ENCODE results near the gene EYA2. TPM values are rescaled to one million over a fixed set of nuclear protein-coding genes. Genes with fewer than 3 reads are reported as not detected.
A peak's percentile ranks its signal among the peaks of the same experiment; 100 is the strongest.
"Not testable (repeated sequence)": the region's sequence is repeated elsewhere in the genome, so short reads cannot be mapped to it uniquely, and the experiment has no call there.

Gene EYA2
- polyA plus RNA-seq, 1 donor, result 2.7 TPM

DNA sequence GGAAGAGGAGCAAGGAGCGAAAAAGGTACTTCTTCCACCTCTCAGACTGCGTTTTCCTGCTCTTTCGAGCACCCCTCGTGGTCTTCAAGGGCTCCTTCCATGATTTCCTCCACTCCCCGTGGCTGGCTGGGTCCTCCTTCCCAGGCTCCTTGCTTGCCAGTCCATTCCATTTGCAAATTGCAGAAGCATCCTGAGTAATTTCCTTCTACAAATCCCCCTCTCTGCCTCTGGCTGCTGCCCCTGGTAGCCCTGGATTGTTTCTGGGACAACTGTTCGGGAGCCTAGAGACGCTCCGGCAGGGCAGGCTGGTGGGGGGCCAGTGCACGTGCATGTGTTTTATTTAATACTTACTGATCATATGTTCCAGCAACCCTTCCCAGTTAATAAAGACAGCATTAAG, 288.7 kb downstream of the EYA2 start:
- DNase-seq, result peak; percentile 47

DNA sequence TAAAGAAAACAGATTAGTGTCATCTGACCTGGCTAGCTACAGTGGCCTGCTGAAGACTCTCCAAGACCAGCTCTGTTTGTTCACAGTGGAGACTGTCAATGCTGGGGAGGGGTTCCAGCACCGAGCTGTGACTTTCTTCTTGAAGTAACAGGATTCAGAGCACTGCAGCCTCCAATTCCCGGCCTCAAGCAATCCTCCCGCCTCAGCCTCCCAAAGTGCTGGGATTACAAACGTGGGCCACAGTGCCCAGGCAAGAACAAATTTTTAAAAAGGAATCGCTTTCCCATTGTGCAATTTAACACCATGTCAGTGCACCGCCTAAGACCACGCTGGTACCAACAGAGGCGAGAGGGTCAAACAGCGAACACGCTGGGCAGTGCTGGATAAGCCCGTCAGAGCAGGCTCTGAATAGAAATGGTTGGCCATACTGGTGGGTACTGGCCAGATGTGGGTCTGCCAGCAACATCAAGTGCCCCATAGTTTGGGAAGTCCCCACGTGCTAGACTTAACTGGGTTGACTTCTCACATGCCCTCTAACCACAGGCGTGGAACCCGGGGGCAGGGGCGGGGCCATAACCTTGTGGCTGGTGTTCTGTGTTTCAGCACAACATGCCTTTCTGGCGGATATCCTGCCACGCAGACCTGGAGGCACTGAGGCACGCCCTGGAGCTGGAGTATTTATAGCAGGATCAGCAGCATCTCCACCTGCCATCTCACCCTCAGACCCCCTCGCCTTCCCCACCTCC, 293.0 kb downstream of the EYA2 start:
- DNase-seq, result no peak

DNA sequence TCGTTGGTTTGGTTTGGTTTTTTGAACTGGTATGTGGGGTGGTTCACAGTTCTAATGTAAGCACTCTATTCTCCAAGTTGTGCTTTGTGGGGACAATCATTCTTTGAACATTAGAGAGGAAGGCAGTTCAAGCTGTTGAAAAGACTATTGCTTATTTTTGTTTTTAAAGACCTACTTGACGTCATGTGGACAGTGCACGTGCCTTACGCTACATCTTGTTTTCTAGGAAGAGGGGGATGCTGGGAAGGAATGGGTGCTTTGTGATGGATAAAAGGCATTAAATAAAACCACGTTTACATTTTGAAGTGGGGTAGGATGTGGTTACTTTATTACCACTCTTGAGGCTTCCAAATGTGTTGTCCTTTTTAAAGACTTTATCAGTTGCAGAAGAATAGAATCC, 293.9 kb downstream of the EYA2 start:
- no peak for DNase-seq

DNA sequence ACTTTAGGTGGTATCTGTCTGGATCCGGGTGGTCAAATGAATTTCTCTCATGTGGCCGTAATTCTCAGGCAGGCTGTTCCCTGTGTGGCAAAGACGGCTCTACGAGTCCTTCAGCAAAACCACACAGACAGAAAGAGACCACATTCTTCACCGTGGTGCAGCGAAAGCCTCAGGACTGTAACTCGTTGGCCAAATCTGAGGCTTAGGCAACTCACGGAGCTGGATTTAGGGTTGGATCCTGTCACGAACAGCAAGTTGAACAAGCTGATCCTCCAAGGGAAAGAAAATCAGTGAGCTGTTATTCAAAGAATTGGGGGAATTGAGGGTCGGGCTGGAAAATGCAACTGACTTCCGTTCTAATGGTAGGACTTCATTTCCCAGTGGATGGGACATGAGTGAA, 294.4 kb downstream of the EYA2 start:
- DNase-seq, result no peak

DNA sequence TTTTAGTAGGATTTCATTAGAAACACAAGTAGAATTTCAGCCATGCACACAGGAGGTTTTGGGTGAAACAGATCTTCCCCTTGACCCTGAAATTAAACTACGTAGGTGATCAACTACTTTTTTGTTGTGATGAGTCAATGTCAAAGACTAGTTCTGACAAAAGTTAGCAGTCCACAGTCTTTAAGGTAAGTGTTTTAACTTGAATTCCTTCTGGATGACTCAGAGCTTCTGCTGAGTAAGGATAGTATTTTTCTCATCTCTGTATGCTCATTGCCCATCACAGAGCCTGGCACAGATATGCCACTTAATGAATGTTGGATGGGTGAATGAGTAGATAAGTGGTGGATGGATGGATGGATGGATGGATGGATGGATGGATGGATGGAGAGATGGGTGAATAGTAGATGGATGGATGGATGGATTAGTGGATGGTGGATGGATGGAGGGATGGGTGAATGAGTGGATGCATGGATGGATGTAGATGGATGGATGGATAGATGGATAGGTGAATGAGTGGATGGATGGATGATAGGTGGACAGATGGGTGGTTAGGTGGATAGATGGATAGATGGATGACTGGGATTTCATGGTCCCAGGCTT, 296.5 kb downstream of the EYA2 start:
- no peak for DNase-seq

DNA sequence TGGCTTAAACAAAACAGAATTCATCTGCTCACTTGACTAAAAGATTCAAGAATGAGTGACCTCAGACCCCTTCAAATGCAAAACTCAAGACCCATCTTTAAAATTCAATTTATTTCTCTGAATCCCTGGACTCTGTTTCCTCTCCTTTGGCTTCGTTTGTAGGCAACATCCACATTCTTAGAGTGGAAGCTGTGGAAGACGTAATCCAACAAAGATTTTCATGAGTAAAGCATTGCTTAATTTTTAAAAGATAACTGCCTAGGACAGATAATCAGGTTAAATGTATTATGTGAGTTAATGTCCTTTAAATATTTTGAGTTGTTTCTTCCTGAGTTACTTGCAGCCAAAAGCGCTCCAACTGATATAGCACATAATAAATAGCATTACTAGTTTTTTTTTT, 297.3 kb downstream of the EYA2 start:
- no peak for DNase-seq

DNA sequence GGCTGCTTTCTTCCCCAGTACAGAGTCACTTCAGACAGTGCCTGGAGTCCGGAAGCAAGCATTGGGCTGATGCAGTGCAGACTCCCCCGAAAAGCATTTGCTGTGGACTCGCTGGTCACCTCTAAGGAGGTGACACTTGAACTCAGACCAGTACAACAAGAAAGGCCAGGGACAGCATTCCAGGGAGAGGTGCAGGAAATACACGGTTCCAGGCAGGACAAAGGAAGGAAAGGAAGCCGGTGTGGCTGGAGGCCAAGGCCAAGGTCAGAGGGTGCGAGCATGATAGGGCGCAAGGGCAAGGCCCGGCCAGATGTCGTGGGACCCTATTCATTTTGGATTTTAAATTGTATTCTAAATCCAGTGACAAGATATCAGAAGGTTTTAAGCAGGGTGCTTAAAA, 300.9 kb downstream of the EYA2 start:
- no peak for DNase-seq

DNA sequence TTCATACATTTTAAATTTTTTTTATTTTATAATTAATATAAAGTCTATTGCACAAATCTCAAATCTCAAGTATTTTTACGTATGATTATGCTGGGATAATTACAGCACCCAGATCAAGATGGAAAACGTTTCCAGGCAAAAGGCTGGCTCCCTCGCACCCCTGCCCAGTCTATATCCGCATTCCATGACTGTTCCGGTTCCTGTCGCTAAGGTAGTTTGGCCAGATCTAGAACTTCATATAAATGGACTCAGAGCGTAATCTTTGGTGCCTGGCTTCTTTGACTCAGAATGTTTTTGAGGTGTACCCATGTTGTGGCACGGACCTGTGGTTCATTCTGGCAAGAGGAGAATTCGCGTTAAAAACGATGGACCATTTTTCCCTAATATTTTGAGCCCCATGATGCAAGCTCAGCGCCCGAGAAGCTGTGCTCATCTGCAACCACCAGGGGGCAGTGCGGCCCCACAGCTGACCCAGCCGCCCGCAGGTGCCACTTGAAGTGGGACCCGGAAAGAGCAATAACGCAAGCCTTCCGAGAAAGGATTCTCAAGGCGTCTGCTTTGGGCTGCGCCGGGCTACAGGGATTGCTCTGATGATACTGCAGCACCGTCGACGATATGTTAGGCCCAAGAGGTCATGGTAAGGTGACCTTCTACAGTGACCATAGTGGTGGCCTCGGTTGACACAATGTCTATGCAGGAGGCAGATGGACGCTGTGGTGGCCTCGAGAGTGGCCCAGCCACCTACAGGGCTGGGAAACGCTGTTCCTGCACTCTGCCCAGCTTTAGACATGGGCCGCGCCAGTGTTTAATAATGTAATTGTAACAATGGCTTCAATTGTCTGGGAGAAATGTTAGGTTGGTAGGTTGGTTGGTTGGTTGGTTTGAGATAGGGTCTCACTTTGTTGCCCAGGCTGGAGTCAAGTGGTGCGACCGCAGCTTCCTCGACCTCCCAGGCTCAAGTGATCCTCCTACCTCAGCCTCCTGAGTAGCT, 301.7 kb downstream of the EYA2 start:
- peak; percentile 45 for DNase-seq

DNA sequence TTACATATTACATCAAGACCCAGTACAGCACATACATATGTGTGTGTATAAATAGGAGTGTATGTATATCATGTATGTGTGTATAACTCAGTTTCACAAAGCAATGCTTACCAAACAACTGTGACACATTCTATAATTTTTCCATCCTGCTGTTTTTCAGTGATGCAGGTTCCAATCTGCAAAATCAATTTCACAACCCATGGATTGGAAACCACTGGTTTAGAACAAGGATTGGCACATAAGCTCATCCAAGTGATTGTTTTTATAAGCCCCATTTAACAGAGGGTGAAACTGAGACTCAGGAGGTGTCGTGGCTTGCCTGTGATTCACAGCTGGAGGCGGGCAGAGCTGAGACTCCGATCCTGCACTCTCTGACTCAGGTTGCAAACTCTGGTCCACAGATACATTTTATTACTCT, 303.6 kb downstream of the EYA2 start:
- no peak for DNase-seq

DNA sequence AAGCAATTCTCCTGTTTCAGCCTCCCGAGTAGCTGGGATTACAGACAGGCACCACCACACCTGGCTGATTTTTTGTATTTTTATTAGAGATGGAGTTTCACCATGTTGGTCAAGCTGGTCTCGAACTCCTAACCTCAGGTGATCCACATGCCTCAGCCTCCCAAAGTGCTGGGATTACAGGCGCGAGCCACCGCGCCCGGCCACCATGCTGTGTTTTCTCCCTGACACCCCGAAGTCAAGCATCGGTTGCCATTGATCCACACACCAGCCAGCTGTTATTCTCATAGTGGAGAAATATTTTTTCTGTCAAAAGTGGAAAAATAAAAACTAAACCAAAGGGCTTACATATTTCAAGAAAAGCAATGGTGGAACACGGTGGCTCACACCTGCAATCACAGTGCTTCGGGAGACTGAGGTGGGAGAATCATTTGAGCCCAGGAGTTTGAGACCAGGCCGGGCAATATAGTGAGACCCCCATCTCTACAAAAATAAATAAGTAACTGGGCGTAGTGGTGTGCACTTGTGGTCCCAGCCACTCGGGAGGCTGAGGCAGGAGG, 304.4 kb downstream of the EYA2 start:
- DNase-seq, result no peak

DNA sequence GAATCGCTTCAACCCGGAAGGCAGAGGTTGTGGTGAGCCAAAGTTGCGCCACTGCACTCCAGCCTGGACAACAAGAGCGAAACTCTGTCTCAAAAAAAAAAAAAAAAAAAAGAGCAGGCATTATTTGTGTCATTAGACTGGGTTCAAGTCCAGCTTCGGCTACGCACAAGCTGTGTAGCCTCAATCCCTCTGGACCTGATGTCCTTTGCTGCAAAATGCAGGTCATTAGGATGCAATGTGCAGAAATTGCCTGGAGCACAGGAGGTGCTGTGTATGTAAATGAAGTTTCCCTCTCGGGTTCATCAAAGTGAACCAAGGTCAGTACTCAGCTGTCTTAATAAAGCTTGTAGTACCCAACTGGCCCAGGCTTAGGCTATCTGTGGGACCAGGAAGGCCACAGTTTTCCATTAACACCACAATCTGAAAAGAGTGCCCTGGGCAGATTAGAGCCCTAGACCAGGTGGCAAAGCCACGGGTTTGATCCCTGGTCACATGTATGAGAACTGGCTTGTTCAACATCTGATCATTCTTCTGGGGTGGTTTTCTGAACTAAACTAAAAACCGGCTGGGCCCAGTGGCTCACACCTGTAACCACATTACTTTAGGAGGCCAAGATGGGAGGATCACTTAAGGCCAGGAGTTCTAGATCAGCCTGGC, 306.6 kb downstream of the EYA2 start:
- no peak for DNase-seq

DNA sequence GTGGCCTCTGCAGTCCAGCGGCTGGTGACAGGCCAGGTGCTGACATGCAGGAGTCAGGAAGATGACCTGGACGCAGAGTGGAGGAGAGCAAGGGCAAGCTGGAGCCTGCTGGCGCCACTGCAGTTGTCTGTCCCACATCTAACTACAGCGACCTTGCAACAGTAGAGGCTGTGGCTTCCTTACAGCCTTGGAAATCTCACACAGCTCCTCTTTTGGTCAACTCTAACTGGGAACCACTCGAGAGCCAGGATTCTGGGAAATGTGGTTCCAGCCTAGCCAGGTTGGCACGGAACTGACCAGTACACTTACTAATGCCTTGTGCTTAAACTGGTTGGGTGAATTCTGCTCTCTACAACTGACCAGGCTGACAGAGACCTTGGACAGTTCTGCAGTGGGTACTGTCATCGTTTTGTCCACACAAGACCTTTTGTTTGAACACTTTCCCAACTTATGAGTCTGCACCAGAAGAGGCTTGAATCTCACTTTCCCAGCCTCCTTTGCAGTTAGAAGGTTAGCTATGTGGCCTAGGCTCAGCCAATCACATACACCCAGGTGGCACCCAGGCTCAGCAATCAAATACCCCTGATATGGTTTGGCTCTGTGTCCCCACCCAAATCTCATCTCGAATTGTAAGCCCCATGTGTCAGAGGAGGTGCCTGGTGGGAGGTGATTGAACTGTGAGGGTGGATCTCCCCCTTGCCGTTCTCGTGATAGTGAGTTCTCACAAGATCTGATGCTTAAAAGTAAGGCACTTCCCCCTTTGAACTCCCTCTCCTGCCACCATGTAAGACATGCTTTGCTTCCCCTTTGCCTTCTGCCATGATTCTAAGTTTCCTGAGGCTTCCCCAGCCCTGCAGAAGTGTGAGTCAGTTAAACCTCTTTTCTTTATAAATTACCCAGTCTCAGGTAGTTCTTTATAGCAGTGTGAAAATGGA, 308.4 kb downstream of the EYA2 start:
- DNase-seq, result no peak

DNA sequence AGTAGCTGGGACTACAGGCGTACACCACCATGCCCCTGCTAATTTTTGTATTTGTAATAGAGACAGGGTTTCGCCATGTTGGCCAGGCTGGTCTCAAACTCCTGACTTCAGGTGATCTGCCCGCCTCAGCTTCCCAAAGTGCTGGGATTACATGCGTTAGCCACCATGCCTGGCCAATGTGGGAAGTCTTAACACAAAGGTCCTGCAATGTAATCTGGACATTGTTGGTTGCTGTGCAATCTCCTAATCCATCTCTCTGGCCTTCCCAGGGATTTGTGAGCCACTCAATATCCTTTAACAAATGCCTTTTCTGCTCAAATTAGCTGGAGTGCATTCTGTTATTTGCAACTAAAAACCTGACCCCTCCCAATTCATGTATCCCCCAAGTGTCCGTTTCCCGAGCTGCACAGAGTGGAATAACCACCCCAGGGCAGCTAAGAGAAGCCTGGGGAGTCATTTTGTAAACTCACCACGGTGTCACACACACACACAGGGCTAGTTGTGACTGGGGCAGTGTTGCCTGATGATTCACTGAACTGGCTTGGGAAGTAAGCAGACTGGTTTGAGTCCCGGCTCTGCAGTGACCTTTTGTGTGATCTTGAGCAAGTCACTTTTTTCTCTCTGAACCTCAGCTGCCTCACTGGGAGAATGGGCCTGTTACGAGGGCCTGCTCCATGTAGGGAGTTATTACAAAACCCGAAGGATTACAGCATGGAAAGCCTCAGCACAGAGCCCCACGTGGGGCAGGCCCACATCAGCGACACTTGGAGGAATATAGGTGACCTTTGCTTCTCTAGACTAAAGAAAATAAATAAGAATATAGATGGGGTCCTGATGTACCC, 309.6 kb downstream of the EYA2 start:
- DNase-seq, result no peak

DNA sequence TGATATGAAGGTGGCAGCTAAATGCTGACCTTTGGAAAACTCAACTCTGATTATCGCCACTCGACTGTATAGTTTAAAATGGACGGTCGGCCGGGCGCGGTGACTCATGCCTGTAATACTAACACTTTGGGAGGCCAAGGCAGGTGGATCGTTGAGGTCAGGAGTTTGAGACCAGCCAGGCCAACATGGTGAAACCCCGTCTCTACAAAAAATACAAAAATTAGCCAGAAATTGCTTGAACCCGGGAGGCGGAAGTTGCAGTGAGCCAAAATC, 310.1 kb downstream of the EYA2 start:
- DNase-seq, result not testable (repeated sequence)

DNA sequence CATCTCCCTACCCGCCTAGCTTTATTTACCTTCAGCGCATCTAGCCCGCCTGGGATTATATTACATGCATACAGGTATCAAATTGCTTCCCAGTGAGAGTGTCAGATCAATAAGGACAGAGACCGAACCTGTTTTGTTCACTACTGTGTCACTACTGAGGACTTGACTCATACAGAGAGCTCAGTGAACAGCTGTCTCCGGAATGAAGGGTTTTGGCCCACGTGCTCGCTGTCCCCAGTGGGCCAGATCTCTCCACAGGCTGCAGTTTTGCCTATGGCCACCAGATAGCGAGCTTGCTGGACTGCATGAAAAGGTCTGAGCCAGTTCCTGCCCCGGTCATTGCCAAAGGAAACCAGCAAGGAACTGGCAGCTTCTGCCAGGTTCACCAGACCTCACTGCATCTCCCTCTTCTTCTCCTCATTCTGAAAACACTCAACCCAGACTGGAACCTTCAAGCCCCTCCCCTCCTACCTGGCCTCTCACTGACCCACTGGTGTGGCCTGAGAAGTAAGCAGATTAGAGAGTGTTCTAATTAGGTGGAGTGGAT, 311.0 kb downstream of the EYA2 start:
- DNase-seq, result peak; percentile 75

DNA sequence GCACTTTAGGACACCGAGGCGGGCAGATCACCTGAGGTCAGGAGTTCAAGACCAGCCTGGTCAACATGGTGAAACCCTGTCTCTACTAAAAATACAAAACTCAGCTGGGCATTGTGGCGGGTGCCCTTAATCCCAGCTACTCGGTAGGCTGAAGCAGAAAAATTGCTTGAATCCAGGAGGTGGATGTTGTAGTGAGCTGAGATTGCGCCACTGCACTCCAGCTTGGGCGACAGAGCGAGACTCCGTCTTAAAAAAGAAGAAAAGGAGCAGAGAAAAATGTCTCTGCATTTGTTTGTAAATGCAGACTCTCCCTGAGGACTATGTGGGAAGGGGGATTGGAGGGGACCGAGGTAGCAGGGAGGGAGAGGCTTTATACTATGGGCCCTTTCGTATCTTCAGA, 311.9 kb downstream of the EYA2 start:
- not testable (repeated sequence) for DNase-seq

DNA sequence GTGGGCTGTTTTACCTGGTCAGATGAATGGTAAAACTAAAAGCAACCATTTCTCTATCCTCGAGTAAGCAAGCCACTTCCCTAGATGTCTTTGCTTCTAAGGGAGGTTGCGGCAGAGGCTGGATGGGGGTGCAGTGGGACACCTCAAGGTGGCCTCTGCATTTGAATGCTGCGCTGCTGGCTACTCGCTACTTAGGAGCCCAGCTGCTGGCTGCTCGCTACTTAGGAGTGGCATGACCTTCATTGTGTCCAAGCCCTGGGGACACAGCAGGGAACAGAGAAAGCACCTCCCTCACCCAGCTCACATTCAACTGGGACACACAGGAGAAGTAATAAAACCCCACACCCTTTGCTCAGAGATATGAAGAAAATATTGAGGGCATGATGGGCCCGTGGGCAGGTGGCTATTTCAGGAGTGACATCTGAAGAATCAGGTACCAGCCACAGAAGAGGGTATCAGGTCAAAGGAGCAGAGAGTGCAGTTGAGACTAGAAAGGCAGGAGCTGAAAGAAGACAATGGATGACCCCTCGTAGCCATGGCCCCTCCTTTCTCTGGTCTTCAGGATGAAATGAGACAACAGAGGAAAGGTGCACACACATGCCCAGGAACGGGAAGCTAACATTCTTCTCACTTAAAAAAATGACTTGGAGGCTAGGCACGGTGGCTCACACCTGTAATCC, 312.5 kb downstream of the EYA2 start:
- no peak for DNase-seq

DNA sequence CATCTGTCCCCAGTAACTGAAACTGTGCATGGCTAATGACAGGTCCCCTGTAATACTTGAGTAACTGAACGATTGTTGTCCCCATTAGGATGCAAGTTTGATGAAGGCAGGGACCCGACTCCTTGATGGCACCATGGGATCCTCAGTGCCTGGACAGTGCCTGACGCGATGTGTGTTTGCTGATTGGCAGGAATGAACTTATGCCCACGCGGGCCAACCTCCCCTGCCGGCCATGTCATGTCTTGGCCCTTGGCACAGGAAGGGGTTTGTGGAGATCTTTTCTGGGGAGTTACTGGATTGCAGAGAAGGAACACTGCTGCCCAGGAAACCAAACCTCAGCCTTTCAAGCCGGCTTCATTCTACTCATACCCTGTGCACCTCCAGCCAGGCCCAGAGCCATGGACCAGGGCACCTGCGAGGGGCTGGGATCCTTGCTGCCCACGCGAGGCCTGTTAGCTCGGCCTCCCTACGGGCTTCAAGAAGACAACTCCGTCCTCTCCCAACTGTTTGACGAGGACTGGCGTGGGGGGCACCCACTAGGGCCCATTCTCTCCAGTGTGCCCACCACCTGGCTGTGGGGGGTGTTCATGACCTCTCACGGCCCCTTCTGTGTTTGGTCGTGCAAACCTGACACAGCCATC, 314.0 kb downstream of the EYA2 start:
- DNase-seq, result no peak

DNA sequence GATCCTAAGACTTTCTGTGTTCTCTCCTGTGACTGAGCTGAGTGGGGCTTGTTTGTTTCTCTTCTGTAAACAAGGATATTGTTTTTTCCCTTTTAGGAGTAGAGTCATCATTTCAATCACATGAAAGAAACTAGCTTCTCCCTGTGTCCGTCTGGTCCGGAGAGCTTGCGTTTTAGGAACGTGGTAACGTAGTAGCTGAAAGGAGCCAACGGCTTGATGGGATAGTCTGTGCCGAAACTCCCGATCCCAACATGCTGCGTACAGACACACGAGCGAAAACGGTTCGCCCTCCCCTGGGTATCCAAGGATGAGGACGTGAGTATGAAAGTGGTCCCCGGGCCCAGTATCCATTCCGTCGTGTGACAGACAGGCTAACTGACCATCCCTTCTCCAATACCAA, 315.3 kb downstream of the EYA2 start:
- no peak for DNase-seq
